Thyroid gland (tissue), 4 donors: ENCODE measurements around the gene PARD3.

Experiments
- CTCF ChIP-seq, 6 experiments: fragments of 200-600 bp in 3 of 6; fragments of 450-650 bp in 3 of 6; sonication (generic) in 3 of 6; IDR thresholded peaks; one replicate each; pipeline ENCODE4 v1.5.1; 2016 to 2019; ENCODE audit warnings: antibody characterized with exemption in 6 of 6, mild to moderate bottlenecking in 2 of 6, inconsistent platforms in 1 of 6, moderate library complexity in 1 of 6
- POLR2A ChIP-seq, 2 donors: fragments of 450-650 bp; IDR thresholded peaks; one replicate each; pipeline ENCODE4 v1.6.1; 2017; ENCODE audit warnings: antibody characterized with exemption in 2 of 2, mild to moderate bottlenecking in 2 of 2, moderate library complexity in 1 of 2

DNA sequence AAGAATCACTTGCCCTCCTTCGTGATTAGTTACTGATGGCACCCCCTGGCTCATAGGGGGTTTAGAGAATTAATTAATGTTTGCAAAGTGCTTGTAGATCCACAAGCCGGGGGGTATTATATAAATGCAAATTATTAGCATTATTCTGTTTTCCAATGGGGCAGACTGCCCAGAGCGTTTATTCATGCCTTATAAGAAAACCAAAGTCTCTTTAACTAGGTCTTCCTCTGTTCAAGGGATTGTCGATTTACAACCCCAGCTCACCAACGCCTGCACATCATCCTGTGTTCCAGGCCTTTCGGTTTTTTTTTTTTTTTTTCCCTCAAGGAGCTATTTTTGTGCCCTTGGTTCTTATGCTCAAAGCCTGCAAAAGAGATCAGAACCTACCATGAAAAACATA lies 630.7 kb downstream of the PARD3 start:
- TF ChIP-seq CTCF (IDR thresholded peaks at IDR 0.05) (no peak), POLR2A (IDR thresholded peaks at IDR 0.05) (no peak)
